ENCODE data around the gene PLXNA1.

PLXNA1 gene

DNA sequence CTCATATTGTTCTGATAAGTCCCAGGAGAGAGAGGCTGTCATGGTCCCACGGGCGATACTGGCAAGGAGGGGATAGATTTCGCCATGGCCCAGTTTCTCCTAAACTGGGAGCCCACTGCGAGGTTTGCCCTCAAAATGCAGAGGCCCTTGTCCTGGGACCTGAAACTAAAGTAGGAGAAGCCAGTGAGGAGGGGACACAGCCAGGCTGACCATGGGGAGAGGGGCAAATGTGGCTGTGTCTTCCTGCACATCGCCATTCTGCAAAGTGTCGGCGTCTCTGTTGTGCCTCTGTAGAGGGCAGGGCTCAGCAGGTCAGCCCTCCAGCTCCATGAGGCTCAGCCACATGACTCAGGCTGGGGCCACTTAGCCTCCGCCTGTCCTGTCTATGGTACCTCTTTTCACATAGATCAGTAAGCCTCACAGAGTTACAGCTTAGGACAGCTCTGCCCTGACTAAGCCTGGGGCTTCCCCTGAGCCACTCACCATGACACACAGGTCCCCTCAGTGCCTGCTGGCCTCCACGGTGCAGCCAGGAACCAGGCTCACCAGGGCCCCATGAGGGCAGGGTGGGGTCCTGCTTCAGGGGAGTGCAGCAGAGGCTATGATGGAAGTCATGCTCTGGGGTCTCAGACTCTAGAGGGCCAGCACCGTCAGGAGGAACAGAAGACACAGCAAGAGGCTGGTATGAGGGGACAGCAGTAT lies 28.6 kb upstream of the PLXNA1 start:
- DNase-seq: no peak

GRCh38 chr3:126955004-126955790 lies 27.7 kb upstream of the PLXNA1 start:
- DNase-seq: no peak

- DNase-seq: no peak
These were observed 26.6 kb upstream of the PLXNA1 start for GRCh38 chr3:126956361-126956760.

- no peak for DNase-seq
These were observed 25.9 kb upstream of the PLXNA1 start for GRCh38 chr3:126956866-126957650.

DNA sequence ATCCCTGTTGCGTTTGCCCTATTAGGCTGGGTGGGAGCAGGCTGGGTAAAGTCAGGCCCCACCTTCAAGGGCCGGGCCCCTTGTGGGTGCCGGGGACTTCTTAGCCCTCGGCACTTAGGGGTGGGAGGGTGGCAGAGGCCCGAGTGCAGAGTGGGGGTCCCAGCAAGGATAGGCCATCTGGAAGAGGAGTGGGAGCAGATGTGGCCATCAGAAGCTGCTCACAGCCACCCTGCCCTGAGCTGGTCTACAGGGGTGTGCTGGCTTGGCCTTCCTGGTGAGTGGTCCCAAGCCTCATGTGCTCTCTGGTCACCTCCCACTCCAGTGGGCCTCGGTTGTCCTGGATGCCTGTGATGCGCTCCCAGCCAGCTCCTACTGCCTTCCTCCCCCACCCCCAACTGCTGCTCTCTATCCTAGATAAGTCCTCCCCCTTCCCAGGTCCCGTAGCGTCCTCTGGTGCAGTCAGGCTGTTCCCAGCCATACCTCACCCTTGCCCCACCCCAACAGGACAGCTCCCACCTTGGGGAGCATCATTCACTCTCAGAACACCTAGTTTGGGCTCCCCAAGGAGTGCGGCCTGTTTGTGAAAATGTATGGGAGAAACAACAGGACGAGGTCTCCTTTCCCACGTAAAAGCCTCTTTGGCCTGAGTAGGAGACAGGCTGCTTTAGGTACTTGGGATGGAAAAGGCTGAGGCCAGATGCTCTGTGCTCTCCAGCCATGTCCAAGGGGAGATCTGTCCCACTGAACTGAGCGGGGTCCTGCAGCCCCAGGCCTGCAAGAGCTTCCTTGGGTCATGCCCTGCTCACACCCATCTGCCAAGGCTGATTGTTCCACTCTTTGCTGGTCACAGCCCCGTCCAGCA lies 24.9 kb upstream of the PLXNA1 start:
- DNase-seq: no peak

GRCh38 chr3:126958638-126959085 lies 24.3 kb upstream of the PLXNA1 start:
- DNase-seq: no peak

DNA sequence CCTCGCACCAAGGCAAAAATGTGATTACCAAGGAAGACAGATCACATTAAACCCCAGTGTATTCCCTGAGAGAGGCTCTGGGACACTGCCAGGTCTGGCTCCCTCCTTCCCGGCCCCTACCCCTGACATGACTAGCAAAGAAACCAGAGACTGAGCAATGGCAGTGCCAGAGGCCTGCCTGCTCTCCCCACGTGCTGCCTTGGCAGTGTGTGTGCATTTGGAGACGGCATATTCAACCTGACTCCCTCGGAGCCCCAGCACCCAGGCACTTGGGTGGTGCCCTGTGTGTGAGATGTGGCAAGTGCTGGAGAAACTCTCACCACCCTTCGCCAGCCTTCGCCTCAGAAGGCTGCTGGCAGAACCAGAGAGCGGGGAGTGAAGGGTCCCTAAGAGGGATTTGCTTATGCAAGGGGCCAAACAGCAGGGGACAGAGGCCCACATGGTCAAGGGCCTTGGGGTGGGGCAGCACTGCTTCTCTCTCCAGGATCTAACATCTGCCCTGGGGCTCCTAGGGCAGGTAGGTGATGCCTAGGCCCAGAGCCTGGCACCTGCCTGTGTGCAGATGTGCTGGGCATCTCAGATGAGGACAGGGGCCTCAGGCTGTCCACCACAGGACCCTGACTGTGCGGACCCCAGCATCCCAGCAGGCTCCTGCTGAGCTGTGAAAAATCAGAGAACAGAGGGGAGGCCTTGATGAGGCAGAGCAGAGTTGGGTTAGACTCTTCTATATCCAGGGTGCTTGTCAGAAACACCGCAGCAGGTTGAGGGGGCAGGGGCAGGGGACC lies 23.6 kb upstream of the PLXNA1 start:
- DNase-seq: no peak

- no peak for DNase-seq
These were observed 22.9 kb upstream of the PLXNA1 start for GRCh38 chr3:126959921-126960603.

DNA sequence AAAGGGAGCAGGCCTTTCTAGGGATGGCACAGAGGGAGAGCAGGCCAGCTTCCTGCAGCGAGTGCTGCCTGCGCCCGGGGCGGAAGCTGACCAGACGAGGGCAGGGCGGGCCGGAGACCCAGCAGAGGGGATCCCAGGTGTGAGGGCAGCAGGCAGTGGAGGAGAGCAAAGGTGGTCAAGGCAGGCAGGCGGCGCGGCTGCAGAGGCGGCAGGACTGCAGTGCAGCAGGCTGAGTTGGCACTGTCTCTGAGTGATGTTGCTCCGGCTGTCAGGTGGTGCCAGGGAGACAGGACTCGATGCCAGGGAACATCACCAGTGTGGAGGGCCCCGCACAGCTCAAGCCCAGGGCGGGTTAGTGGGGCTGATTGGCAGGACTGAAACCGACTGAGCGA lies 22.3 kb upstream of the PLXNA1 start:
- DNase-seq: no peak

DNA sequence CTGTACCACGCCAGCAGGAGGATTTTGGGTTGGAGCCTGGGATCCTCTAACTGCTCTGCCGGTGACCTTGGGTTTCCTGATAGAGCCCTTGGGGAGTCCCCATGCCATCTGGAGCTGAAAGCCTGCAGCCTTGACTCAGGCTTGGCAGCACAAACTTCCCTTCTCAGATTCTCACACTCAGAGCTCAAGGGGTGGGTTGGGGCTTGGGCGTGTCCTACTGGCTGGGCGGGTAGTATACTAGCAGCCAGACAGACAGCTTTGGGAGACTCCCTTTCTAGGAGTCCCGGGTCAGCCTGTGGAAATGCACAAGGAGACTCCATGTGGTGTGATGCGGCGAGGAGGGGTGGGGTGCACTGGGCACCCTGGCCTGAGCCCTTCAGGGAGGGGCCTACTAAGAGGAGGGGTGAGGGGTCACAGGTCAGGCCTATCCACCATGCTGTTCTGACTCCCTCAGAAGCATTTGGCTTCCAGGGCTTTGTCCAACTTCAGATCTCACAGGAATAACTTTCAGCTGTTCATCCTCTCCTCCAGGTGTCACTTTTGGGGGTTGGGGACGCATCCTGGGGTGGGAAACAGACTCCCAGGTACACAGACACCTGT lies 21.6 kb upstream of the PLXNA1 start:
- DNase-seq: no peak

DNA sequence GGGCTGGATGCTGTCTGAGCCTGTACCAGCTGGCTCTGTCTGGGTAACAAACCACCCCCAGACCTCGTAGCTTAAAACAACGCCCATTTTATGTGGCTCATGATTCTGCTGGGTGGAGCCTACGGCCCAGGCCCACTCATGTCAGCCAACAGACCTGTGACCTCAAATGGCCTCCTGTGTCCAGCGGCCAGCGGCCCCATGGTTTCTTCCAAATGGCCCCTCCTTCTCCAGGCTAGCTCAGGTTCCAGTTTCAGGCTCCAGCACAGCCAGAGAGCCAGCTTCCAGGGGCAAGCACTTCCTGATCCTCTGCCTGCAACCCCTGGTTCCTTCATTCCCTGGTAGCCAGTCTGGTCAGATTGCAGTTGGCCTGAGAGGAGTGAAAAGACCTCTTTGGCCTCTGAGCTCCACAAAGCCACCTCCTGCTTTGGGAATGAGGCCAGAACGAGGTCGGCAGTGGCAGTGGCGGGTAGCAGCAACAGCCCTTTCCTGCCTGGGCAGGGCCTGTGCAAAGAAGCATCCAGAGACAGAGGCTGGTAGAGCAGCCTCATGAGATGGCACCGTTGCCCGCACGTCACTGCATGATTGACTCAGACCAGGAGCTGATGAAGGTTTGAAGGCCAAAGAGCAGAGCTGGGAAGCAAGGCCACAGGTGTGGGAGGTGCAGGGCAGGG lies 21.0 kb upstream of the PLXNA1 start:
- no peak for DNase-seq

- DNase-seq: no peak
These were observed 20.2 kb upstream of the PLXNA1 start for GRCh38 chr3:126962756-126963155.

DNA sequence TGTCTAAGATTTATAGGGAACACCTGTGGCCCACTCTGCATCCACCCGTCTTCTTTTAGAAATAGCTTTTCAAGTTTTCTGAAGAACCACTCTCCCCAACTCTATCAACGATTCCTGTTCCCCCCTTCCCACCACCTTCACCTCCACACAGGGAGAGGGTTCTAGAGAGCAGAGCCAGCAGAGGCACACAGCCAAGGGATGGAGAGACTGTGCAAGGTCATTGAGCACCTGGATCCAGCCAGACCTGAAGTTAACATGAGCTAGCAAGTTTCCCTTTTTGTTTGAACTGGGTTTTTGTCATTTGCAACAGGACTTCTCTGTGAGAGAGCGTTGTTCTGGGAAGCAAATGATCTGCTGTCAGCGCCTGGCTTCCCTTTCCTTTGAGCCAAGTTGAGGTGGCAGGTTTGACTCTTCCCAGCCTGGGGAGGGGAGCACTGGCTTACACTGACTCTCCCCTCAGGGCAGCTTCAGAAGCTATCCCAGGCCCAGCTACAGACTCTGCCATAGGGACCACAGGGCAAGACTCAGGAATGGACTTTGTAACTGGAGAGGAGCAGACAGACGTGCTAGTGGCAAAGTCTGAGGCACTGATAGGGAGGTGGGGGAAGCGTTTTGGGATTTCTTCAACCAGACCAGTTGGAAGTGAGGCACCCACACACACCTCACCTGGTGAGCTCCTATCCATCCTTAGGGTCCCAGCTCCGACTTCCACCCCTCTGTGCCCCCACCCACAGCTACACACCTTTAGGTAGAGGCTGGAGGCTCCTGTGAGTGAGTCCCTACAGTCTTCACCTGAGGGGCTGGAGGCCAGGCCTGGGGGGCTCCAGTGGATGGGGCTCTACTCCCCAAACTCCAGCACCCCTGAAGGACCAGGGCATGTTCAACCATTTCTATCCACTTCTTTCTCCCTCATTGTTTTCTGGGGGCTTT lies 19.4 kb upstream of the PLXNA1 start:
- DNase-seq: no peak

- no peak for DNase-seq
These were observed 18.7 kb upstream of the PLXNA1 start for GRCh38 chr3:126964261-126964660.

DNA sequence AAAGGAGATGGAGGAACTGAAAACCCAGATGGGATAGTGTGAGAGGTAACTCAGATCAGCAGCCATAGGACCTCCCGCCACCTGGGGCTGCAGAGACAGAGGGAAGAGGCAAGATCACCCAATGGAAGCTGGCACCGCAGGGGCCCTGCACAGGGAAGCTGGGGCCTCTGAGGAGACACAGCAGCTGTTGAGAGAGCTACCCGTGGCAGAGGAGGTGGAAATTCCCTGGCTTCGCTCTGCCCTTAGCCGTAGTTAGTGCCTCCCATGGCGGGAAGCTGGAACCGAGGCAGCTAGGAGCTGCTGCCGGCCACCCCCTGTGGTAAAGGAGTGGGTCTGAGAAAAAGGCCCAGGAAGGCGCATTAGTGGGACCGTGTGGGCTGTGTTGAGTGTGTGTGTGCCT lies 18.0 kb upstream of the PLXNA1 start:
- DNase-seq: no peak

DNA sequence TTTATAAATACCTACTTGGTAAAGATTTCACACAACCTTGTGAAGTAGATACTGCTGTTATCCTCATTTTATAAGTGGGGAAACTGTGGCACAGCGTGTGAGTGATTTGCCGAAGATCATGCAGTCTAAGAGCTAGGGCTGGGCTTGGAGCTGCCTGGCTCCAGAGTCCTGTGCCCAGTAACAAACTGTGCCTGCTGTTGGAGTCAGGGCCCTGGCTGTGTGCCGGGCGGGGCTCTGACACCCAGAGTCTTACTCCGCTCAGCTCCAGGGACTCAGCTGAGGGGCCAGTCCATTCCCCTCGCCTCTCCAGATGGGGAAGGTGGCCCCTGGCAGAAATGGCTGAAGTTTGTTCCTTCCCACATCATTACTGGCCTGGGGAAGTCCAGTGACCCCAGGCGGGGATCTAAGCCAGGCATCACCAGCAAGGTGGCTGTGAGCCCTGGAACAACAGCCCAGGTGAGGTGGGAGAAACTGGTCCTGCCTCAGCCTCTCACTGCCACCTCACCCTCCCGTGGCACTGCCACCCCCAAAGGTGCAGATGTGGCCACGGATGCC lies 17.3 kb upstream of the PLXNA1 start:
- DNase-seq: no peak

- no peak for DNase-seq
These were observed 15.5 kb upstream of the PLXNA1 start for GRCh38 chr3:126967386-126967785.
